HG03558 (cell line): ENCODE results near the gene PLA2G4A.

Experiments
- ATAC-seq: cut with Tn5 transposase; IDR thresholded peaks from one replicate; pipeline ENCODE4 v1.9.1; 2021; ENCODE audit warnings: moderate number of reproducible peaks; ENCODE audit not compliant: unreplicated experiment; ENCODE audit errors: extremely low read depth

Gene PLA2G4A

GRCh38 chr1:186829686-186830587, 1.2 kb downstream of the PLA2G4A start:
- no peak for ATAC-seq

DNA sequence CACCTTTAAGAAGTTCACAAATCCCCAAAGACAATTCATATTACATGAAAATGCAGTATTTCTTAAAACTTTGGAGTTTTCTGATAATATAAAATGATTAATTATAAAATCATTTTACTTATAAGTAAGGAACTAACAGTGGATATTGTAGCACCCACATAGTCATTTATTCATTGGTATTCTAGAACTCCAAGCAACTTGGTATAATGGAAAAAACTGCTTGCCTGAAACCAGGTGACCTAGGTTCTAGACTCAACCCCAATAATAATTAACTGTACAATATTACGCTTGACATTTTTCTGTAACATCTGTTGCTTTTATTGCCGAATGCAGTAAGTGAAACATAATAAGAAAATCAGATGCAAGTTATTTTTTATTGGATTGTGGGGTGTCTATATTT, 2.4 kb downstream of the PLA2G4A start:
- no peak for ATAC-seq

- no peak for ATAC-seq
Measured at GRCh38 chr1:186834399-186834958, 5.7 kb downstream of the PLA2G4A start.

GRCh38 chr1:186835448-186835847, 6.7 kb downstream of the PLA2G4A start:
- no peak for ATAC-seq

GRCh38 chr1:186837806-186838205, 9.1 kb downstream of the PLA2G4A start:
- no peak for ATAC-seq

DNA sequence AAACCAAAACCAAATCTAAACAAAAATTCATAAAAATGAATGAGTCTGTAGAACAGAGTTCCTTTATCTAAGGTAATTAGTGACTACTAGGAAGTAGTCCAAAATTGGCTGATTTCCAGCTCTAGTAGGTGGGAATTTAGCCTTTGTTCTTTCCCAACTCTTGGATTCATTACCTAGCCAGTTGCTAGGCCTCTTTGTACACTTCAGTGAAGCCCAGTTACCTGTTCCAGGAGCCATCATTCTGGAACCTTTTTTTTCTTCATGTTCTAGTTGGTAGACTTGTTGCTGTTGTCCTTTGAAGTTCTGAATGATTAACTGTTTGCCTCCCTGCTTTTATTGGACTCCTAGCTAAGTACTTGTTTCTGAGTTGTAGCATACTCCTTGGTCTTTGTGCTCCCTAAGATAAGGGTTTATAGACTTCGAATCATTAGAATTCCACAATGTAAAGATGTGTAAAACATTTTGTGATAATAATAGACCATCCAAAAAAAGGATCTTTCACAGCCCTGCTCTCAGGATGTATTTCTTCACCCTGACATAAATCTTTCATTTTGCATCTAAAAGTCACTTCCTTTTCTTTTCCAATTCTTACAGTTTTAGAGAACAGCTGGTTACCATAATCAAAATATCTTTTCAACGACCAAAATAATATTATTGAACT, 9.8 kb downstream of the PLA2G4A start:
- ATAC-seq: no peak

GRCh38 chr1:186839041-186839400, 10.3 kb downstream of the PLA2G4A start:
- ATAC-seq: no peak

DNA sequence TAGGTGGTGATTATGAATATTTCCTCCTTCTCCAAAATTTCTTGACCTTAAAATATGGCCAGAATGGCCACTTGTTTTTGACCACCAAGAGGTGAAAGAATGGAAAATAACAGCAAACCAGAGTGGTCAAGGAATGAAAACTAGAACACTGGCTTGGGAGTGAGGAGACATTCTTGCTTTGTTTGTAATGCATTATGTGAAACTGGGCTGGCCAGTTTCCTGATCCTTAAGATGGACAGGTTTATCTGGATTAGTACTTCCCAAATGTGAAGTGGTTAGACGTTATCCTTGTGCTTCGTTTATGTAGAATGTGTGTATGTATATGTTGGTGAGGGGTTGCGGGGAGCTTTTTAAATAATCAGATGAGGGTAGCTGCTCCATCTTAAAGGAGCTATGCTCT, 12.8 kb downstream of the PLA2G4A start:
- no peak for ATAC-seq

- ATAC-seq: no peak
Measured at GRCh38 chr1:186842547-186842946, 13.8 kb downstream of the PLA2G4A start.

DNA sequence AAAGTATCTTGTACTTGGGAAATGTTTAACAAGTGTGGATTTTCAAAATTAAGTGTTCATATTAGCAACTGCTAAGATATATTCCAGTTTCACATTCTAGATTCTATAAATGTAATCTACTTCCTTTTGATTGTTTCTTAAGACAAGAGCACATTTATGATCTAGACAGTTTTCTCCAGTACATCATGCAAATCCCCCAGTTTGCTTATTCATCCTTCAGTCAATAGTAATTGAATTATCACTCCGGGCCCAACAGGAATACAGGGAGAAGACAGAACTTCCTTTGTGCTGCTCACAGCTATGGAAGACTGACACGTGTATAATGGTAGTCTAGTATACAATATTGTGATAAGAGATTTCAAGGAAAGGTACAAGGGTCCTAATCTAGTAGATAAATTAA, 14.5 kb downstream of the PLA2G4A start:
- ATAC-seq: no peak

DNA sequence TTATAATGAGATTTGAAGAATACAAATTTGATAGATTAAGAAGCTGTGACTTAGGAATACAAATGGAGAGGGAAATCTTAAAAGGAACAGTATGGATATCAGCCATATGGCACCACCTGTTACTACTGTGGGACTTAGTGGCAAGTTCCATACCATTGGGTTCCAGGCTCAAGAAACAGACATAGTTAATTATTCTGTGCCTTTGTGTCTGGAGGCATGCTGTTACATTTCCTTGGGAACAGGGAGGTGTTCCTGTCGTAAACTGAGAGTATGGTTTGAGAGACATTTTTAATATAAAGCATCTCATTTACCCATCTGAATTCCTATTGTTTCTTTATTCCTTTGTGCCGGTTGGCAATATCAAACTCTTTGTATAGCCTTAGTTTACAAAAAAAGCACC, 15.2 kb downstream of the PLA2G4A start:
- ATAC-seq: no peak

DNA sequence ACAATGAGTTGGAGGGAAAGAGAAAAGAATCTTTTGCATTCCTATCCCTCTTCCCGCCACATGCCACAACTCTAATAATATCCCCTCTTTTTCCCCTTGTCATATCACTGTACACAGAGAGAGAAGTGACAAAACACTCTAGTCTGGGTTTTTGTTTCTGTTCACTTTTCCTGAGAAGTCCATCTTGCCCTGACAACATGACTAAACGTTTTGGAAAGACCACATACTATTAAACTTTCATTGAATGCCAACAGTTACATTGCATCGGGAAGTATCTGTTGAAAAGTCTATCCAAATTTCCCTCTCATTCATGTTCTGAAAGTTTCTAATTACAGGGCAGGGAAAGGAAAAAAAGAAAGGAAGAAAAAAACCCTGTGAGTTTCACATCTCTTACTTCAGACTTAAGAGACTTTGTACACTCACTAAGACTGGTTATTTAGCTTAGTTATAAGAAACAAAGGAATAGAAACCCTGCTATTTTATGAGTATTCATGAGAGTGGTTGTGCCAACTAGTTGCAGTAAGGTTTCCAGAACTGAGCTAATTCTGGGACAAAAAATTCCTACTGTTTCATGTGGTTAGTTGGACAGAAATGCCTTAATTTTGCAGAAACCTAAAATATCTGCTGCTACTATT, 16.9 kb downstream of the PLA2G4A start:
- no peak for ATAC-seq

DNA sequence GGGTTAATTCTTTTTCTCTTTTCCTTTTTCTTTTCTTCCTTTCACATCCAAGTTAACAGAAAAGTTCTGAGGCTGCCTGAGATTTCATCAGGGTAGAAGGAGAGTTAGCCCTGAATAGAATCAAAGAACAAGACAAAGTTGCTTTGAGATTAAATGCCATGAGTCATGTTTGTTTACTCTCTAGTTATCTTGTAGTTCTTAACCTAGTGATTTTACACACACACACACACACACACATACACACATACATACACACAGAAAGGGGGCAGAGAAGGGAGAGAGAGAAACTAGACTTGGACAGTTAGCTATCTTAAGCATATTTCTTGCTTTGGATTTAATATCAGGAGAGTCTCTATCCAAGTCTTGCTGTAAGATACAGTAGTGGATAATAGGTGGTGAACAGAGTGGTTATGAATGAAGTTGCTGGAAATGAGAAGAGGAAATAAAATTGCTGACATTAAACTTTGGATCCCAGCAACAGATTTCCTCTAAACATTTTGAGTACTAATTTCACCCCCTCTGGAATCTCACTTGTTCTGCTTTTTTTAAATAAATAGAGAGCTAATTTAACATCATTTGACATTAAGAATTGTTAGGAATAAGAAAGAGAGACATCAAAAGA, 19.9 kb downstream of the PLA2G4A start:
- no peak for ATAC-seq

DNA sequence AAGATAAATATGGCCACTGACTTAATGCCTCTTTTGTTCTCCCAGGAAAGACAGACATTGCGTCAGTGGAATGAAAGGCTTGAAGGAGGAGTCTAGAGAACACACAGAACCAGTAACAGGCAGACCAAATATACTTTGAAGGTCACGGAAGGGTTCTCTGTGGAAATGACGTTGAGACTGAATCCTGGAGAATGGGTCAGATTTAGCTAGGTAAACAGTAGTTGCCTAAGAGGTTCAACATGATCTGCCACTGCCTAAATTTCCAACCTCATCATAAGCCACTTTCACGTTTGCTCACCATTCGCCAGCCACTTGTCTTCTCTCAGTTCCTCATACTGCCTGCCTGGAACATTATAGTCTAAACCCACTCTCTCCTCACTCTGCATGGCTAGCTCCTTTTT, 20.5 kb downstream of the PLA2G4A start:
- peak; percentile 86 for ATAC-seq

GRCh38 chr1:186849826-186850225, 21.1 kb downstream of the PLA2G4A start:
- ATAC-seq: no peak

DNA sequence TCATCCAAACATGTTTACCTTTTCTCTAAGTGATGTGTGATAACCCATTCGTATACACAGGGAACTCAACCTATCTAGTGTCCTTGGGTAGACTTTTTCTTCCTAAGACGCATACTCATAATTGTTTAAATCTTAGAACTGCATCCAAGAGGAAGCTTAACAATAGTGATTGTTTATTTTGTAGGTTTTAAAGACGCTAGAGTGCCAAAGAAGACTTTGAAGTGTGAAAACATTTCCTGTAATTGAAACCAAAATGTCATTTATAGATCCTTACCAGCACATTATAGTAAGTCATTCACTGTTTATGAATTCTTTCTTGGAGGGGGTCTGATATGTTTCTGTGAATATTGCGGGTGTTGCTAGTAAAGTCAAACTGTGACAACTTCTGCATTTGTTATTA, 25.4 kb downstream of the PLA2G4A start:
- no peak for ATAC-seq

- ATAC-seq: no peak
Measured at GRCh38 chr1:186858923-186859322, 30.2 kb downstream of the PLA2G4A start.

GRCh38 chr1:186859995-186860394, 31.2 kb downstream of the PLA2G4A start:
- ATAC-seq: no peak

- ATAC-seq: no peak
Measured at GRCh38 chr1:186864296-186864695, 35.5 kb downstream of the PLA2G4A start.

- peak; percentile 77 for ATAC-seq
Measured at GRCh38 chr1:186865253-186865652, 36.5 kb downstream of the PLA2G4A start.

GRCh38 chr1:186865857-186866256, 37.1 kb downstream of the PLA2G4A start:
- no peak for ATAC-seq
